G401 (cell line): ENCODE measurements around the gene BICRA. TPM values are rescaled to one million over a fixed set of nuclear protein-coding genes. Genes with fewer than 3 reads are reported as not detected.
"Not testable (repeated sequence)": the region's sequence is repeated elsewhere in the genome, so short reads cannot be mapped to it uniquely, and the experiment has no call there.

Source experiments
- DNase-seq: peaks from one replicate; pipeline ENCODE4 v3.0.0-alpha.2; 2015; ENCODE audit warnings: low spot score
- in situ Hi-C: cut with HindIII; loops from 2 replicates; pipeline ENCODE4 v1.10.0; 2016; ENCODE audit warnings: low sequenced_read_pairs, mixed read lengths
- total RNA-seq: library from RNA; depleted of rRNA; stranded (reverse); fragments of >200 nt; shearing (Covaris generic); gene quantifications from 2 replicates; pipeline ENCODE4 v1.2.3, GENCODE V29; 2014

Gene BICRA
- total RNA-seq, 1 experiment from 2014 or later, result 0.10 TPM

DNA sequence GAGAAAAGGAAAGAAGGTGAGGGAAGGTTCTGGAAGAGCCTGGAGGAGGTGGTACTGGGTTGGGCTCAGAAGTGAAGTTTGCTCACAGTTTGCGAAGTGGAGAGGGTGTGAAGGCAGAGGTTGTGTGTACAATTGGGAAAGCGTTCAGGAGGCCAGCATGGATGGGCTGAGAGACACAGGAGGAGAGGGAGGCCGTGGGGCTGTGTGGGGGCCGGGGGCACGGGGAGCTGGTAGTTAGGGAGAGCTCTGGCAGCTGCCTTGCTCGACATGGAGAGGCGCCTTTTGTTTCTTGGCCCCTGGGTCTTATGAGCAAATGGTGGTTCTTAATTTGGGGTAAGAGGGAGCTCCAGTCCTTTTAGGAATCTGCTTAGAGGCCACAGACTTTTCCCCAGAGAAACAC is 16.7 kb downstream of the BICRA start:
- no peak for DNase-seq
- in situ Hi-C loops, result no loop called here

DNA sequence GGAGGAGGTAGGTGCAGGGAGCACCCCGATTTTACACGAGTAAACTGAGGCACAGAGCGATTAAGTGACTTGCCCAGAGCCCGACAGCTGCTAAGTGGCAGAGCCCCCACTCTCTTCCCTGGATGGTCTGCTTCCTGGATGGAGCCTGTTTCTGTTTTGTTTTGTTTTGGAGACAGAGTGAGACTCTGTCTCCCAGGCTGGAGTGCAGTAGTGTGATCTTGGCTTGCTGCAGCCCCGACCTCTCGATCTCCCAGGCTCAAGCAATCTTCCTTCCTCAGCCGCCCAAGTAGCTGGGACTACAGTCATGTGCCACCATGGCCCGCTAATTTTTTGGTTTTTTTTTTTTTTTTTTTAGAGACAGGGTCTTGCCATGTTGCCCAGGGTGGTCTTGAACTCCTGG is 17.3 kb downstream of the BICRA start:
- DNase-seq, result no peak
- in situ Hi-C loops, result no loop called here

DNA sequence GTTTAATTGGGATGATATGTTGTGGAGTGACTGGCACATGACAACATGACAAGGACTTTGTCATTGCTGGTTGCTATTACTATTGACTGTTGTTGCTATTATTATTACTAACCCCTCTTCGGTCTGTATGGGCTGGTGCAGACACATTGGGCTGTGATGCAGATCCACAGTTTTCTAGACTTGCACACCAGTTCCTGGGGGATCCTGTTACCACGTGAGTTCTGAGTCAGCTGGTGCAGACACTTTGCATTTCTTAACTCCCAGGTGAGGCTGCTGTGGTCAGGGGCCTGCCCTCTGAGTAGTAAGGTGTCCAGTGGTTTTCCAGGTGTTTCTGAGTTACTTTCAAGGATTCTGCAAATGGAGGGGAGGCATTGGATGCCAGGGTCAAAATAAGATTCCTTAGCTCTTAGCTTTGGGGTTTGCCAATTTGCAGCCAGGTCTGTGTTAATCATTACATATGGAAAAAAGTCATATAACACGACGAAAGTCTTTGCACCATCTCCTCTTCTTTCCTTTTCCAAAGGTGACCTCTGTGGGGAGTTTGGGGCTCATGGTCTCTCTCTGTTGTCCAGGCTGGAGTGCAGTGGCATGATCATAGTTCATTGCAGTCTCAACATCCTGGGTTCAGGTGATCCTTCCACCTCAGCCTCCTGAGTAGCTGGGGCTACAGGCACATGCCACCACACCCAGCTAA is 19.3 kb downstream of the BICRA start:
- no peak for DNase-seq
- in situ Hi-C loops, result no loop called here

DNA sequence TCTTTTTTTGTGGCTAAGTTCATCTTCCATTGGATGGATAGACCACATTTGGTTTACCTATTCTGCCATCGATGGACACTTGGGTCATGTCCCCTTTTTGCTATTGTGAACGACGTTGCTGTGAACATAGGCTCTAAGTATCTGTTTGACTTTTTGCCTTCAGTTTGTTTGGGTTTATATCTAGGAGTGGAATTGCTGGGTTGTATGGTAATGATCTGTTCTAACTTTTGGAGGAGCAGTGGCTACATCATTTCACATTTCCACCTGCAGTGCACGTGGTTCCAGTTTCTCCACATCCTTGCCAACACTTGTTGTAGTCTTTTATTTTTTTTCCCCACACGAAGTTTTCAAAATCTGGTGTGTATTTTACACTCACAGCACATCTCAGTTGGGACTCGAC is 21.7 kb downstream of the BICRA start:
- in situ Hi-C loops, result no loop called here
- DNase-seq, result no peak

DNA sequence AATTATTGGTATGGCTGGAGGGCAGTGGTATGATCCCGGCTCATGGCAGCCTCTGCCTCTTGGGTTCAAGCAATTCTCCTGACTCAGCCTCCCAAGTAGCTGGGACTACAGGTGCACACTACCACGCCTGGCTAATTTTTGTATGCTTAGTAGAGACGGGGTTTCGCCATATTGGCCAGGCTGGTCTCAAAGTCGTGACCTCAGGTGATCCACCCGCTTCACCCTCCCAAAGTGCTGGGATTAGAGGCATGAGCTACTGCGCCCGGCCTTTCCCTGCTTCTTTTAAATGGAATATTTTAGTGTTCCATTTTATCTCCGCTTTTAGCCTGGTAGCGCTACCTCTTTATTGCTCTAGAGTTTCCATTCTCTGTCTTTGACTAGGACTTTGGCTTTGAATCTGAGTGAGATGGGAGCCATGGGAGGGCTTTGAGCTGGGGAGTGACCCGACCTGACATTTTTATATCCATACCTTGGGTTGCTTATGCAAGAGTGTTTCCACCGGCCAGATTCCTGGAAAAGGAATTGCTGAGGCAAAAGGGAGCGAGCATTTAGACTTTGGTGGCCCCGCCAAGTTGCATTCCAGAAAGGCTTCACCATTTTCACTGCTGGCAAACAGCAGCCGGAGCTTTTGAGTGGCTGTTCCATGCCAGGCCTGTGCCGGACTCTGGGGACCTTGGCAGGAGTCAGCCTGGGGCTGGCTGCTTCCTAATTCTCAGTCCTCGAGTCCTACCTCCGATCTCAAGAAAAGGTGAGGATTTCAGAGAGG is 22.9 kb downstream of the BICRA start:
- in situ Hi-C loops, result no loop called here
- DNase-seq, result no peak

DNA sequence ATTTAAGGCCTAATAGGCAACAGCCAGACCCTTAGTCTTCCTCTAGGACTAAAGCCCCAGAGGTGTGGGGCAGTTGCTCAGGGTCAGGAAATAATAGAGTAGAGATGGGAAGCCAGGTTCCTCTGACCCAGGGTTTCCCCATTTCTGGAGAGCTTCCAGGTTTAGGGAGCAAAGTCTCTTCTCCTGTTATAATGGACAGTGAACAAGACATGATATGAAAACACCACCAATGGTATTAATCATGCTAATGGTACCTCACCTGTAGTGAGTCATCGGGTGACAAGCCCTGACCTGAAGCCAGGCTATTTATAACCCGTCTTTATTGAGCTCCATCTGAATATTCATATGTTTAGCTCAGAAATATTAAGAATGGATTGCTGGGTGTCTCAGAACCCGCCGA is 24.6 kb downstream of the BICRA start:
- no peak for DNase-seq

DNA sequence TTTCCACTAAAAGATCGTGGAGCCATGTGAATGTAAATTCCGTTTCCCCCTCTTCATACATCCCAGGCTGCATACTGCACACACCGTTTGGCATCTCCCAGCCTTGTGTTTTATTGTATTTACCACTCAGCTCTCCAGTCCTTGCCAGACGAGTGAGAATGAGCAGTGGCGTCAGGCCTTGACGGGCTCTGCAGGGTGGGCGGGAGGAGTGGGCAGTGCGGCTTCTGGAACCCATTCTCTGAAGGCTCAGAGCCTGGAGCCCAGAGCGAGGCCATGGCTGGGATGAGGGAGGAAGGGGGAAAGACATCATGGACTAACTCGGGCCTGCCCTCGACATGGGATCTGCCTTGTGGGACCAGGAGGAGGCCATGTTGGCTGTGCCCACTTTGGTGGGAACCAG is 25.1 kb downstream of the BICRA start:
- no peak for DNase-seq
- in situ Hi-C loops, result no loop called here

More for the DNA sequence above, 24.6 kb downstream of the BICRA start:
- in situ Hi-C loops, result no loop called here

DNA sequence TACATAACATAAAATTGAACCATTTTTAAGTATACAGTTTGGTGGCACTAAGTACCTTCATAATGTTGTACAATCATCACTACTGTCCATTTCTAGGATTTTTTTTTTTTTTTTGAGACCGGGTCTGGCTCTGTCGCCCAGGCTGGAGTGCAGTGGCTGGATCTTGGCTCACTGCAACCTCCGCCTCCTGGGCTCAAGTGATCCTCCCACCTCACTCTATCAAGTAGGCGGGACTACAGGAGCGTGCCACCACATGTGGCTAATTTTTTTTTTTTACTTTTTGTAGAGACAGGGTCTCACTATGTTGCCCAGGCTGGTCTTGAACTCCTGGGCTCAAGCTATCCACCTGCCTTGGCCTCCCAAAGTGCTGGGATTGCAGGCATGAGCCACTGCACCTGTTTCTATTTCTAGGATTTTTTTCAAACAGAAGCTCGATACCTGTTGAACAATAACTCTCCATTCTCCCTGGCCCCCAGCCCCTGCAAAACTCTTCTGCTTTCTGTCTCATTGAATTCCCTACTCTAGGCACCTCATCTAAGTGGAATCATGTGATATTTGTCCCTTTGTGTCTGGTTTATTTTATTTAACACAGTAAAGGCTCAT is 26.3 kb downstream of the BICRA start:
- DNase-seq, in situ Hi-C loops: not testable (repeated sequence)

DNA sequence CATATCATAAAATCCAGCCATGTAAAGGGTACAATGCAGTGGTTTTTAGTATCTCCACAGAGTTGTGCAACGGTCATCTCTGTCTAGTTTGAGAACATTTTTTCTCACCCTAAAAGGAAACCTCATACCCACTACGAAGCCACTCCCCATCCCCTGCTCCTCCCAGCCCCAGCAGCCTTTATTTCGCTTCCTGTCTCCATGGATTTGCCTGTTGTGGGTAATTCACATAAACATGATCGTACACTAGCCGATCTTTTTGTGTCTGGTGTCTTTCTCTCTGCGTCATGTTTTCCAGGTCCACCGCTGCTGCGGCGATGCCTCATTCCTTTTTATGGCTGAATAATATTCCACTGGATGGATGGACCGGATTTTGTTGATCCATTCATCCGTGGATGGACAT is 28.6 kb downstream of the BICRA start:
- in situ Hi-C loops, result no loop called here
- DNase-seq, result no peak

DNA sequence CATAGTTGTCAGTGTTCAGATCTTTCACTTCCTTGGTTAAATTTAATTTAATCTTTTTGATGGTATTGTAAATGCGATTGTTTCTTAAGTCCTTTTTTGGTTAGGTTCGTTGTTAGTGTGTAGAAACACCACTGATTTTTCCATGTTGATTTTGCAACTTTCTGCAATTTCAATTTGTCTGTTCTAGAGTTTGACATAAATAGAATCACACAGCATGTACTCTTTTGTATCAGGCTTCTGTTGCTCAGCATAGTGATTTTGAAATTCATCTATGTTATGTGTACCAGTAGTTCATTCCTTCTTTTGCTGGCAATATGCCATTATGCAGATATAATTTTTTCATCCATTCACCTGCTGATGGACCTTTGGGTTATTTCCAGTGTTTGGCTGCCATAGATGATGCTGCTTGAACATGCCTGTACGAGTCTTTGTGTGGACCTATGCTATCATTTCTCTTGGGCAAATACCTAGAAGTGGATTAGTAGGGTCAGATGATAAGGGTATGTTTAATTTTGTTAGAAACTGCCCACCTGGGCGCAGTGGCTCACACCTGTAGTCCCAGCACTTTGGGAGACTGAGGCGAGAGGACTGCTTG is 33.1 kb downstream of the BICRA start:
- in situ Hi-C loops, result no loop called here
- DNase-seq, result no peak

DNA sequence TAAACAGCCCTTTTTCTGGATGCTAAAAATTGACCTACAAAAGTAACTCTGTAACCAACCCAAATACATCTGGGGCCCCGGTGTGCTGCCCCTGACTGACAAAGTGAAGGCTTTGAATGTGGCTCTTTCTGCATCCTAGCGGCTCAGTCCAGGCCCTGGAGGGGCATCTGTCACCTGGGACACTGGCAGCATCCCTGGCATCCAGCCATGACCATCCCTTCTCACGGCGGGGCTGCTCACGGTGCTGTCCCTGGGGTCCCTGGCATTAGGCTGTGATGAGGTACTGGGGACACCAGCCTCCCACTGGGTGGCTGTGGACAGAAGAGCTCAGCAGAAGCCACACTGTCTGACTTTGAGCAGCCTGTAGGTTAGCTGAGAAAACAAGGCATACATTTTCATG is 34.3 kb downstream of the BICRA start:
- peak; percentile 29 for DNase-seq
- in situ Hi-C loops, result no loop called here

DNA sequence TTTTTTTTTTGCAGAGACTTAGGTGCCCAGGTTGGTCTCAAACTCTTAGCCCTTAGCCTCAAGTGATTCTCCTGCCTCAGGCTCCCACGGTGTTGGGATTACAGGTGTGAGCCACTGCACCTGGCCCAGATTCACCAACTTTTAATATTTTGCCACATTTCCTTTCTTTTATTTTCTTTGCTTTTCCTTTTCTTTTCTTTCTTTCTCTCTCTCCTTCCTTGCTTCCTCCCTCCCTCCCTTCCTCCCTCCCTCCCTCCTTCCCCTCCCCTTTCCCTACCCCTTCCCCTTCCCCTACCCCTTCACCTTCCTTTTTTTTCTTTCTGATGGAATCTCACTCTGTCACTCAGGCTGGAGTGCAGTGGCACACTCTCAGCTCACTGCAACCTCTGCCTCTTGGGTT is 35.3 kb downstream of the BICRA start:
- in situ Hi-C loops, result no loop called here
- no peak for DNase-seq

DNA sequence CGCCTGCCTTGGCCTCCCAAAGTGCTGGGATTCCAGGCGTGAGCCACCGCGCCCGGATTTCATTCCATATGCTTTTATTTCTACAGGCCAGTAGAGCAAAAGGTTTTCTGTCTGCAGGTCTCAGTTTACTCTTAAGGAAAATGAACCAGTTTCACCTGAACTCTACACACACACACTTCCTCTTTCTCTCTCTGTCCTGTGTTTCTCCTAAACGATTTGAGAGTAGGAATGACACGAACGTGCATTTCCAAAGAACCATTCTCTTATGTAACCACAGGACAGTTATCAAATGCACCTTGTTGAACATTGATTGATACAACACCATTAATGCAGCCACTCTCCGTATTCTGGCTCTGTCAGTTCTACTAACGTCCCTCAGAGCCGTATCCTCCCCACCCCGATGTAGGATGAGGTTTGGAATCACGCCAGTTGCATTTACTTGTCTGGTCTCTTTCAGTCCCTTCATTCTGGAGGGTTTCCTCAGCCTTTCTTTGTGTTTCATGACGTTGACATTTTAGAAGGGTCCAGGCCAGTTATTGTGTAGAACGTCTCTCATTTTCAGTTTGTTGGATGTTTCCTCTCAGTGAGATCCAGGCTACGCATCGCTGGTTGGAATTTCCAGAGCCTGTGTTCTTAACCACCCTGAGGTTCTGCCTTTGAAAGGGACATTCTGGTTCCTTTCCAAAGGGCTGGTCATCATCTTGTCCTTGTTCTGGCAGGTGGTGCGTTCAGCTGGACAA is 36.0 kb downstream of the BICRA start:
- peak; percentile 69 for DNase-seq
- in situ Hi-C loops, result no loop called here

DNA sequence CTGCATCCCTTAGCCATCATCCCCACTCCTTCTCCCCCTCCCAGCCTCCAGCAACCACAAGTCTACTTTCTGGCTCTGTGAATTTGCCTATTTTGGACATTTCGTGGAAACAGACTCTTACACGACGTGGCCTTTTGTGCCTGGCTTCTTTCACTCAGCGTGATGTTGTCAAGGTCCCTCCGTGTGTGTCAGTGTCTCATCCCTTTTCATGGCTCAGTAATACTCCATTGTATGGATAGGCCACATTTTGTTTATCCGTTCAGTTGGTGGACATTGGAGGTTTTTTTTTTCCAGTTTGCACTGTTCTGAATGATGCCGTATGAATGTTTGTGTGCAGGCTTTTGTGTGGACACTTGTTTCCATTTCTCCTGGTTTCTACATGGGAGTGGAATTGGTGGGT is 38.0 kb downstream of the BICRA start:
- DNase-seq, result no peak
- in situ Hi-C loops, result no loop called here

DNA sequence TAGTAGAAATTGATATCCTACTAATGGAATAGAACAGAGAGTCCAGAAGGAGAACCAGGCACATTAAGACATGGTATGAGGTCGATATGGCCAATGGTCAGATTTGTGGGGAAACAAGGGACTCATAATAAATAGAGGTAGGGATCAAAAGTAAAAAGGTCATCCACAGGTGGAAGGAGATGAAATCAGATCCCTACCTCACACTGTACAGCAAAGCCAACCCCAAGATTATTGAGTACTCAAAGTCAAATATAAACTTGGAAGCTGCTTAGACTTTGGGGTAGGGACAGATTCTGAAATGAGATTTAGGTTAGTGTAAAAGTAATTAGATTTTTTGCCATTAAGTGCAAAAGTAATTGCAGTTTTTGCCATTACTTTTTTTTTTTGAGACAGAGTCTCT is 40.7 kb downstream of the BICRA start:
- in situ Hi-C loops, result no loop called here
- no peak for DNase-seq

DNA sequence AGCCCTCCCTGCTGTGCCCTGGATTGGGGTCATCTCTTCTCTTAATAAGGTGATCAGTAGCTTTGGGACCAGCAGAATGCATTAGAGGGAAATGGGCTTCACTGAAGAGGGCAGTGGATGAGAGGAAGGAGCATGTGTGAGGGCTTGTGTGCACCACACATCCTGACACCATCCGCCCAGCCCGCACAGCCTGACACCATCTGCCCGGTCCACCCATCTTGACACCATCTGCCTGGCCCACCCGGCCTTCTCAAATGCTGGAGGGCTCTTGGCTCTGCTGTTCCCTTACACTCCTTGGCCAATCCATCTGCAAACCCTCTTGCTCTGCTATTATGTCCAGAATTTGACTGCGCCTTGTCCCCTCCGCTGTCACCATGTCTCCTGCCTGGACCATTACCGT is 41.8 kb downstream of the BICRA start:
- peak; percentile 85 for DNase-seq
- in situ Hi-C loops, result no loop called here

DNA sequence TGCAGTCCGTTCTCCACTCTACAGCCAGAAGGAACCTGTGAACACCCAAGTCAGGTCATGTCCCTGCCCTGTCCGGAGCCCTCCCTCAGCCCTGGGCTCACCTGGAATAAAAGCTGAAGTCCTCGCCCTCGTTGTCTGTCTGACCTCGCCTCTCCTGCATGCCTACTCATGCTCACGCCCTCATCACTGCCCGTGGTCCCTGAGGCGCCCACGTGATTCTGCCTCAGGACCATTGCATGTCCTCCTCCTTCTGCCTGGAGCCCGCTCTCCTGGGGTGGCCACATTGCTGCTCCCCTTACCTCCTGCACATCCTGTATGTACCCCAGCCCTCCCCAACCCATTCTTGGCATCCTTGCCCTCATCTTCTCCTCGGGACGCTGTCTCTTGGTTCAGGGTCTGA is 42.2 kb downstream of the BICRA start:
- no peak for DNase-seq
- in situ Hi-C loops, result no loop called here

DNA sequence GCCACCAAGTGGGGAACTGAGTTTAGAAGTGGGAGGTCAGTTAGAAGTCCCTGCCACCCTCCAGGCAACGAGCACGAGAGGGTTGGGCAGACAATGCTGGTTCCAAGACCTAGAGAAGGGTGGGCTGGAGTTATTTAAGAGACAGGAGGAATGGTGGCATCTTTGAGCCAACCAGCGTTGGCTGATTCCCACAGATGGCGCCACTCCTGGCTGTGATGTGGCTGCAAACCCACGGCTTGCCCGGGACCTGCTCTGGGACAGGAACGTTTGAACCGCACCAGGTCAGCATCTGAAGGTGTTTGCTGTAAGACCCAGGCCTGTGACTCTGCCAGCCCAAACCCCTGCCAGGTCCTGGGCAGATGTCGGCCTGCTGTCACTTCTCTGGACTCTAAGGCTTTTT is 42.8 kb downstream of the BICRA start:
- in situ Hi-C loops, result no loop called here
- peak; percentile 55 for DNase-seq

DNA sequence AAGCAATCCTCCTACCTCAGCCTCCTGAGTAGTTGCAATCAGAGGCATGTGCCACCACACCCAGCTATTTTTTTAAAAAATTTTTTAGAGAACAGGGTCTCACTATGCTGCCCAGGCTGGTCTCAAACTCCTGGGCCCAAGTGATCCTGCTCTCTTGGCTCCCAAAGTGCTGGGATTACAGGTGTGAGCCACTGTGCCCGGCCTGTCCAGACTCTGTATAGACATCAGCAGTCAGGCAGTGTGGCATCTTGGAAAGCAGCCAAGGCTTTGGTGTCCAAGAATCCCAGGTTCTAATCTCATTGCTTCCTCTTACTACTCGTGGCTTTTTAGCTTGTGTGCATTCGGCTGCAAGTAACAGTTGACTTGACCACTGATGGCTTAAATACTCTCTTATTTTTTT is 43.4 kb downstream of the BICRA start:
- DNase-seq, result no peak
- in situ Hi-C loops, result no loop called here

DNA sequence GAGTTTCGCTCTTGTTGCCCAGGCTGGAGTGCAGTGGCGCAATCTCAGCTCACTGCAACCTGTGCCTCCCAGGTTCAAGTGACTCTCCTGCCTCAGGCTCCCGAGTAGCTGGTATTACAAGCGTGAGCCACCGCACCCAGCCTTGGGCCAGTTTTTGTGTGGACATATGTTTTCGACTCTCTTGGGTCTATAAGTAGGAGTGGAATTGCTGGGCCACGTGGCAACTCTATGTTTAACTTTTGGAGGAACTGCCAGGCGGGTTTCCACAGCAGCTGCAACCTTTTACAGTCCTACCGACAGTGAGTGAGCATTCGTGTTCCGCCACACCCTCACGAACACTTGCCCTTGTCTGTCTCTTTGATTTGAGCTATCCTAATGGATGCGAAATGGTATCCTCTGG is 44.9 kb downstream of the BICRA start:
- in situ Hi-C loops, result no loop called here
- DNase-seq, result no peak
